ENCODE results near the gene BTBD1.
"Not testable (repeated sequence)": the region's sequence is repeated elsewhere in the genome, so short reads cannot be mapped to it uniquely, and the experiment has no call there.

The BTBD1 gene

DNA sequence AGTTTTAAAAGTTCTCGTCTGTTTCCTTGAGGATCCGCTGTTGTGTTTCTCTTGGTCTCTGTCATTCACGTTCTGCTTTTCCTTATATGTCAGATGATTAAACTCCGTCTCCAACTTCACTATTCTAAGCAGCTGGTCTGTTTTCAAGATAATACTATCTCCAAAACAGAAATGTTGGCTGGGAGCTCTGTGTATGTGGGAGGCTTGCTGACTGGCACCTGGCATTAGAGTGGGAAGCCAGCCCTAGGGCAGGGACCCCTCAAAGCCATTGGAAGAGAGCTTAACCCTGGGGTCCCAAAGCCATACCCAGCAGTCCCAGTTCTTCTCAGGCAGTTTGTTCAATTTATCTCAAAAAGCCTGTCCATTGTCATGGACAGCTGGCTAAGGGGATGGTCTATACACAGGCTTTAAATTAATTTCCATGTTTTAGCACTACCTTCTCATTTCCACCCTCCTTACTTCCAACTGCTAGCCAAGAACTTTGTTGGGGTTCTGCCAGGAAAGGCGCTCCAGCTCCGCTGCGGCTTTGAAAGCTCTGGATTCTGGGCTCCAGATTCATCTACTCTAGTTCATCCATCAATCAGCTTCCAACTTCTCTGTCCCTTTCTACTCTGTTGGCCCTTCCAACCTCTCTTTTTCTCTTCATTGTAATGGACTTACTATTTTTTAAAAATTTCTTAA lies 9.2 kb downstream of the BTBD1 start:
- CTCF ChIA-PET = no interaction called here
- no peak overlapping the region for H3K4me3 Mint-ChIP-seq
- DNase-seq = no peak
- H3K27ac Mint-ChIP-seq = no peak overlapping the region
- no peaks in the 10 kb centered on the region for H3K9me3 Mint-ChIP-seq
- H3K27me3 Mint-ChIP-seq = no peaks in the 10 kb centered on the region
- peaks cover 15% of the 10 kb centered on the region for H3K4me1 Mint-ChIP-seq
- peaks cover 20% of the 10 kb centered on the region for H3K36me3 Mint-ChIP-seq

DNA sequence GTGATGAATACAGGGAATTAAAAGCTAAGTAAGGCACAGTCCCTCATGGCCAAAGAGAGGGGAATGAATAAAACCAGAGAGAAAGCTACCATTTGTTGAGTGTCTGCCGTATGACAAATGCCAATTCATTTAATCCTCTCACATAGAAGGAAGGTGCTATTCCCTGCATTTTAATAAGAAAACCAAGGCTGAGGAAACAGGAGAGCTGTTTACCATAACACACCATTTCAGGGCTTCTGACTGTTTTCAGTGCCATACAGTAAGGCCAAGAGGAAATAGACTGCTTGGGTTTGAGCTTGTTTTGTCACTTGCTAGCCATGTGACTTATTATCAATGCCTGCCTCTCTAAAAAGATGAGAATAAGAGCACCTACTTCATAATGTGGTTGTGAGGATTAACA lies 10.1 kb downstream of the BTBD1 start:
- Mint-ChIP-seq H3K36me3 (peaks cover 20% of the 10 kb centered on the region), H3K27ac (no peak overlapping the region), H3K9me3 (no peaks in the 10 kb centered on the region), H3K4me3 (no peak overlapping the region), H3K27me3 (no peaks in the 10 kb centered on the region), H3K4me1 (peaks cover 15% of the 10 kb centered on the region)
- CTCF ChIA-PET = no interaction called here
- DNase-seq = no peak

DNA sequence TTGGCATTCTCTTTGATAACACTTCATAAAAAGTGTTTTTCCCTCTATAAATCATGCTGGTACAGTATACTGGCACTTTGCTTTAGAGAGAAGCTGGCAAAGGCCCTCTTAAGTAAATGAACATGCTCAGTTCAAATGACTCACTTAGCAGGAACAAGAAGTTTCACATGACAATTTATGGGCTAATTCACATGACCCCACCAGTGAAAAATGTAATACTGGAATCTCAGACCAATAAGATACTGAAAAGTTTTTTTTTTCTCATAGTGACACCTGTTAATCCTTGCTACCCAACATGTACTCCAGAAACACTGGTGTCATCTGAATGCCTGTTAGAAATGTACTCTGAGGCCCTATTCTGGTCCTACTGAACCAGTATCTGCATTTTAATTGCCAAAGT lies 13.9 kb downstream of the BTBD1 start:
- no peaks in the 10 kb centered on the region for H3K9me3 Mint-ChIP-seq
- H3K27me3 Mint-ChIP-seq = no peaks in the 10 kb centered on the region
- CTCF ChIA-PET = no interaction called here
- no peak overlapping the region for H3K27ac Mint-ChIP-seq
- H3K36me3 Mint-ChIP-seq = peaks cover 31% of the 10 kb centered on the region
- DNase-seq = no peak
- peaks cover 11% of the 10 kb centered on the region for H3K4me1 Mint-ChIP-seq
- H3K4me3 Mint-ChIP-seq = no peak overlapping the region

DNA sequence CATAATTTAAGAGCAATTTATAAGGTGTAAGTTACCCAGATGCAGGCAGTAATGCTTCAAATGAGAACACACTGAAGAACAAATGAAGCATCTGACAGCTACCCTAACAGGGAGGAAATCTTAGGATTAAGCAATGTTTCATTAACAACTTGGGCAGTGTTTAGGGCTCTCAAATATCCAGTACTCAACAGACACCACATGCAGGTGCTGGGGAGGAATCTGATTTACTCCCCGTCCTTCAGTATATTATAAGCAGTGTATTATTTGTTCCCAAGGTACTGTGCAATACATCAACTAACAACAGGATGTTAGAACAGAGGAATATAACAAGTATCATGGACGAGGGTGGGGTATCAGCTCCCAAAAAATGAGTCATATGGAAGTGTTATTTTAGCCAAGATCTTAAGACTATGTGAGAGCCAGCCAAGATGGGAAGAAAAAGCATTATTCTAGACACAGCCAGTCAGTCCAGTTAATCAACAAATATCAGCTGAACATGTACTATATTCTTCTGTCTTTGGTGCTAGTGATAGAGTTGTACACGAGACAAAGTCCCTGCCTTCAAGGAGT lies 20.4 kb downstream of the BTBD1 start:
- CTCF ChIA-PET = no interaction called here

DNA sequence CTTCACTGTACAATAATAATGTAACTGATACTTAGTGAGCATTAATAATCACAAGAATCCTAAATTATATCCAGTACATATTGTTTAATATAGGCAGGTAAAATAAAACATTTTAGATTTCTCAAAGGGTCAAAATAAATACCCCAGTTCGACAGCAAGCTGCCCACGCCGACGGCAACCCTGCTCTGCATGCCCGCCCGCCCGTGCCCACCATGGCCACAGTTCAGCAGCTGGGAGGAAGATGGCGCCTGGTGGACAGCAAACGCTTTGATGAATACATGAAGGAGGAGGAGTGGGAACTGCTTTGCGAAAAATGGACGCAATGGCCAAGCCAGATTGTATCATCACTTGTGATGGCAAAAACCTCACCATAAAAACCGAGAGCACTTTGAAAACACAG lies 22.9 kb downstream of the BTBD1 start:
- Mint-ChIP-seq H3K4me1 (peaks cover 5% of the 10 kb centered on the region), H3K9me3 (no peaks in the 10 kb centered on the region), H3K27me3 (no peaks in the 10 kb centered on the region), H3K27ac (no peak overlapping the region), H3K36me3 (peaks cover 74% of the 10 kb centered on the region), H3K4me3 (no peak overlapping the region)
- no peak for DNase-seq
- CTCF ChIA-PET = no interaction called here

More for the DNA sequence above, 20.4 kb downstream of the BTBD1 start:
- Mint-ChIP-seq H3K9me3 (no peaks in the 10 kb centered on the region), H3K4me1 (no peaks in the 10 kb centered on the region), H3K36me3 (peaks cover 62% of the 10 kb centered on the region), H3K27ac (no peak overlapping the region), H3K4me3 (no peak overlapping the region), H3K27me3 (no peaks in the 10 kb centered on the region)
- no peak for DNase-seq

DNA sequence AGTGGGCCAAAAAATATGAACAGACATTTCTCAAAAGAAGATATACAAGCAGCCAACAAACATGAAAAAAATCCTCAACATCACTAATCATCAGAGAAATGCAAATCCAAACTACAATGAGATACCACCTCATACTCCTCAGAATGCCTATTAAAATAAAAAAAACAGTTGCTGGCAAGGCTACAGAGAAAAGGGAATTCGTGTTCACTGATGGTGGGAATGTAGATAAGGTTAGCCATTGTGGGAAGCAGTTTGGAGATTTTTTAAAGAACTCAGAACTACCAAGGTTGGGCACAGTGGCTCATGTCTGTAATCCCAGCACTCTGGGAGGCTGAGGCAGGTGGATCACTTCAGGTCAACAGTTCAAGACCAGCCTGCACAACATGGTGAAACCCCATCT lies 27.8 kb downstream of the BTBD1 start:
- Mint-ChIP-seq H3K36me3 (peaks cover 68% of the 10 kb centered on the region), H3K27ac (peak overlapping the region; percentile 63), H3K9me3 (peaks cover 5% of the 10 kb centered on the region), H3K4me1 (peaks cover 29% of the 10 kb centered on the region), H3K4me3 (no peak overlapping the region), H3K27me3 (no peaks in the 10 kb centered on the region)
- DNase-seq = no peak
- CTCF ChIA-PET = no interaction called here

DNA sequence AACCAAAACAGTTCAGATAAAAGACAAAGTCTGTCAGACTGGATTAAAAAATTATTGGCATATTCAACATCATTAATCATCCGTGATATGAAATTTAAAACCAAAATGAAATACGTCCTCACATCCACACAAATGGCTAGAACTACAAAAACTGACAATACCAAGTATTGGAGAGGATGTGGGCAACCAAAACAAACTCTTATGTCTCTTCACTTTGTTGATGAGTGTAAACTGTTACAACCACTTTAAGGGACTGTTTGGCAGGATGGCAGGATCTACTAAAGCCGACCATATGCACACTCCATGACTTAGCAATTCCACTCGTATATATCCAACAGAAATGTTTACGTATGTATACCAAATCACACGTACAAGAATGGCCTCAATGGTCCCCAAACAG lies 30.8 kb downstream of the BTBD1 start:
- peaks cover 62% of the 10 kb centered on the region for H3K36me3 Mint-ChIP-seq
- H3K27ac Mint-ChIP-seq = peak overlapping the region; percentile 77
- peaks cover 5% of the 10 kb centered on the region for H3K9me3 Mint-ChIP-seq
- DNase-seq = no peak
- no peaks in the 10 kb centered on the region for H3K27me3 Mint-ChIP-seq
- peaks cover 29% of the 10 kb centered on the region for H3K4me1 Mint-ChIP-seq
- CTCF ChIA-PET = no interaction called here
- H3K4me3 Mint-ChIP-seq = no peak overlapping the region

DNA sequence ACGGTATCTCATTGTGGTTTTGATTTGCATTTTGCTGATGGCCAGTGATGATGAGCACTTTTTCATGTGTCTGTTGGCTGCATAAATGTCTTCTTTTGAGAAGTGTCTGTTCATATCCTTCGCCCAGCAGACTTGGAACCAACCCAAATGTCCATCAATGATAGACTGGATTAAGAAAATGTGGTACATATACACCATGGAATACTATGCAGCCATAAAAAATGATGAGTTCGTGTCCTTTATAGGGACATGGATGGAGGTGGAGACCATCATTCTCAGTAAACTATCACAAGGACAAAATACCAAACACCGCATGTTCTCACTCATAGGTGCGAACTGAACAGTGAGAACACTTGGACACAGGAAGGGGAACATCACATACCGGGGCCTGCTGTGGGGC lies 35.8 kb downstream of the BTBD1 start:
- H3K27me3 Mint-ChIP-seq, H3K9me3 Mint-ChIP-seq, H3K4me1 Mint-ChIP-seq, H3K4me3 Mint-ChIP-seq, CTCF ChIA-PET, H3K27ac Mint-ChIP-seq, DNase-seq: not testable (repeated sequence)
- peaks cover 45% of the 10 kb centered on the region for H3K36me3 Mint-ChIP-seq

DNA sequence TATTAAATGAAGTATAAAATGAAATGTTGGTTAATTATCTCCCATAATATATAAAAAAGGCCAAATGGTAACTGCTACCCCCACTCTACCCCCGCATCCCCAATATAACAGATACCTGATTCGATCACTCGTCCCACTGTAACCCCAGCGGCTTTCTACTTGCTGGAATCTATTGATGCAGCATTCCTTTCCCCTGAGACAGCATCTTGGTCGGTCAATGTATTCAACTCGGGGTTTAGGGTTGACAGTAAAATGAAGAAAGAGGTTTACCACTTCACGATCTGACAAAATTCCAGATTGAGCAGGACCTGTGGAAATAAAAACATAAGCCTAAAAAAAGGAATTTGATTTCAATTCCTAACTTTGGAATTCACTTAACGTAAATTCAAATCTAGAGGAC lies 37.0 kb downstream of the BTBD1 start:
- no peaks in the 10 kb centered on the region for H3K27me3 Mint-ChIP-seq
- no peak overlapping the region for H3K27ac Mint-ChIP-seq
- no peak for DNase-seq
- no peaks in the 10 kb centered on the region for H3K4me1 Mint-ChIP-seq
- H3K9me3 Mint-ChIP-seq = no peaks in the 10 kb centered on the region
- CTCF ChIA-PET = no interaction called here
- H3K36me3 Mint-ChIP-seq = peaks cover 38% of the 10 kb centered on the region
- no peak overlapping the region for H3K4me3 Mint-ChIP-seq

DNA sequence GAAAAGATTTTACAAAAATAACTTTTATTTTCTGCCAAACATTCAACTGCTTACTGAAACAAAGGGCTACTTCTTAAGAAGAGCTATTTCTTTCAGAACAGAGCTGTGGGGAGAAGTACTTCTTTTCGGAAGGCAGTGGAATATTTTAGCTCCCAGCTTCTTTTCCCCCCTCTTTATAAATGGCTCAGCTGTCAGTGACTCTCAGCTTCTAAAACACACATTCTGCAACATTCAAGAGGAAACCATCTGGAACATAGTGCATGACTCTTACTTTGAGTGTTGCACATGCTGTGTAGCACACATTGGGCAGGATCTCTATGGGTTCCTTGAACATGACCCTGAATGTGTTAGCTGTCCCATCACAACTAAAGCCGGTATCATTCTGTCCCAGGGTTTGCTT lies 48.6 kb downstream of the BTBD1 start:
- peaks cover 9% of the 10 kb centered on the region for H3K4me1 Mint-ChIP-seq
- no peaks in the 10 kb centered on the region for H3K9me3 Mint-ChIP-seq
- no peak overlapping the region for H3K27ac Mint-ChIP-seq
- H3K36me3 Mint-ChIP-seq = peaks cover 22% of the 10 kb centered on the region
- DNase-seq = no peak
- H3K27me3 Mint-ChIP-seq = no peaks in the 10 kb centered on the region
- CTCF ChIA-PET = interaction anchor here (1.5 kb wide), 1 partner anchor 230 kb away, joined by 4 read pairs; no protein-coding TSS in a partner anchor
- no peak overlapping the region for H3K4me3 Mint-ChIP-seq

DNA sequence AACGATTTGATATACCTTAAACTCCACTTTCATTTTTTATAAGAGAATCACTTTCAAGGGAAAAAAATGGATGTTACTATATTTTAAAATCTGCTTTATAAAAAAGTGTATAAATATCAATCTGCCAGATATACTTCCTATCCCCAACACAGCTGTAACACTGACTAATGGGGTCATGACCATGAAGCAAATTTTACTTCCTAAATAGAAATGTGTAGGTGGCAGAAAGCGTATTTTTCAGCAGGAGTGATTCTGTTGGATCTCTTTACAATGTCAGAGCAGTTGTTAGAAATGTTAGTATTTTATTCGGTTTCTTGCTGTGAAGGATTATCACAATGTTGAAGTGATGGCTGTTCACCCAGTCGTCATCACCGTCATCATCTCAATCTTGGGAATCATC lies 50.1 kb downstream of the BTBD1 start:
- H3K27me3 Mint-ChIP-seq = no peaks in the 10 kb centered on the region
- no peak overlapping the region for H3K27ac Mint-ChIP-seq
- CTCF ChIA-PET = no interaction called here
- no peak overlapping the region for H3K4me3 Mint-ChIP-seq
- H3K4me1 Mint-ChIP-seq = peaks cover 21% of the 10 kb centered on the region
- H3K36me3 Mint-ChIP-seq = peaks cover 30% of the 10 kb centered on the region
- no peak for DNase-seq
- no peaks in the 10 kb centered on the region for H3K9me3 Mint-ChIP-seq

DNA sequence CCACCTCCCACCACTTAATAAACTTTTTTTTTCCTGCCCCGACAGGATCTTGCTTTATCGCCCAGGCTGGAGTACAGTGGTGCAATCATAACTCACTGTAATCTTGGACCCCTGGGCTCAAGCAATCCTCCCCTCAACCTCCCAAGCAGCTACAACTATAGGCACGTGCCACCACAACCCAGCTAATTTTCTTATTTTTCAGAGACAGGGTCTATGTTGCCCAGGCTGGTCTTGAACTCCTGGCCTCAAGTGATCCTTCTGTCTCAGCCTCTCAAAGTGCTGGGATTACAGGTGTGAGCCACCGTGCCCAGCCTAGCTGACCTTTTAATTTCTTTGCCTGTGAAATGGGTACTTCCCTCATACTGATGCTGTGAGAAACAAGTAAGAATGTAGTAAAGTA lies 51.7 kb downstream of the BTBD1 start:
- peaks cover 30% of the 10 kb centered on the region for H3K4me1 Mint-ChIP-seq
- H3K4me3 Mint-ChIP-seq = no peak overlapping the region
- H3K27ac Mint-ChIP-seq = no peak overlapping the region
- H3K36me3 Mint-ChIP-seq = peaks cover 33% of the 10 kb centered on the region
- H3K27me3 Mint-ChIP-seq = no peaks in the 10 kb centered on the region
- DNase-seq = no peak
- CTCF ChIA-PET = no interaction called here
- H3K9me3 Mint-ChIP-seq = no peaks in the 10 kb centered on the region

DNA sequence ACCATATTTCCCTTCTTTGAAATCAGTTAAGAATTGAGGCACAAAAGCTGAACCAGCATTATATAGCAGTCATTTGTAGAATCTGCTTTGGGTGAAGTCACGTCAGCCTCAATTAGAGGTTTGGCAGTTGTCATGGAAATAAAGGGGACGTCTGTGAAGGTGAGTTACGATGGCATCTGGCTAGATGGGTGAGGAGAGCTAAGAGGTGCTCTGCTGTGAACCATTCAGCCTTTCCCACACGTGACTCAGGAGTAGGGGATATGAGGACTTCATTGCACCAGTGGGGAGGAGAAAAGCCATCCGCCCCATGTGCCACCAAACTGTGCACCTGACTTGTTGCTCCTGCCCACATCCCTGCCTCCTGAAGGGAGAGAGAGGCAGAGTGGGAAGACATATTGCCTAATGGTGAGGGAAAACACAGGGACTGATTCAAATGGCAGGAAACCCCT lies 52.8 kb downstream of the BTBD1 start:
- Mint-ChIP-seq H3K9me3 (no peaks in the 10 kb centered on the region), H3K27me3 (no peaks in the 10 kb centered on the region), H3K4me1 (peaks cover 40% of the 10 kb centered on the region), H3K36me3 (peaks cover 37% of the 10 kb centered on the region), H3K4me3 (no peak overlapping the region), H3K27ac (peak overlapping the region; percentile 8)
- CTCF ChIA-PET = interaction anchor here (0.9 kb wide), 1 partner anchor 14 kb away, joined by 3 read pairs; no protein-coding TSS in a partner anchor
- no peak for DNase-seq

DNA sequence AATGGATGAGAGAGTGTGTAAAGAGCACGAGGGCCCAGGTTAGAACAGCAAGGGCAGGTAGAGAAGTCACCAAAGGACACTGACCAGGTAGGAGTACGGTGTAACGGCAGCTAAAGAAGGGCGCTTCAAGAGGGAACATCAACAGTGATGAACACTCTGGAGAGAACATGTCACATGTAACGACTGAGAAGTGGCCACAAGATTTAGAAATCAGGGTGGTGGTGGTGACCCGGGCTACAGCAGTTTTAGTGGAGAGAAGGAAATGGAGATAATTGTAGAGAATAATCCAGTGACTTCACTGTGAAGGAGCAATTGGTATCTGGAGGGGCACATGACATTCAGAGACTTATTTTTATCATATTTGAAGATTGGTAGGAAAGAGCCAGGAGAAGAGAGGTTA lies 54.4 kb downstream of the BTBD1 start:
- peaks cover 42% of the 10 kb centered on the region for H3K4me1 Mint-ChIP-seq
- DNase-seq = no peak

DNA sequence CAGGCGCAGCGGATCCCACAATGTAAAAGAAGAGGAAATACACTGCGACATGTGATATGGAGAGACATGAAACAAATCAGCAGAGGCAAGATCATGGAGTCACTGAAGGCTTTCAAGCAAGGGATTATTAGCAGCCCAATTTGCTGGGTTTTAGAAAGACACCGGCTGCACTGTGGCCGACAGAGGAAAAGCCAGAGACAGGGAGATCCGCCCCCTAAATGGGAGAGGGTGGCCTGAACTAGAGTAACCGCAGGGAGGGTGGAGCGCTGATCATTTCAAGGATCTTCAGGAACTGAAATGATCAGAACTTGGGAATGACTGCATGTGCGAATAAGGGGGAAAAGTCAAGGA lies 55.0 kb downstream of the BTBD1 start:
- peak overlapping the region; percentile 96 for H3K4me3 Mint-ChIP-seq
- DNase-seq = no peak
- H3K36me3 Mint-ChIP-seq = peaks cover 41% of the 10 kb centered on the region
- peaks cover 42% of the 10 kb centered on the region for H3K4me1 Mint-ChIP-seq
- no peaks in the 10 kb centered on the region for H3K9me3 Mint-ChIP-seq
- H3K27me3 Mint-ChIP-seq = no peaks in the 10 kb centered on the region
- CTCF ChIA-PET = interaction anchor here (1.0 to 3.3 kb wide), 6 partner anchors 10 to 235 kb away, joined by 3 to 20 read pairs (median 3); no protein-coding TSS in a partner anchor
- H3K27ac Mint-ChIP-seq = peak overlapping the region; percentile 97

More for the DNA sequence above, 54.4 kb downstream of the BTBD1 start:
- peak overlapping the region; percentile 96 for H3K4me3 Mint-ChIP-seq
- CTCF ChIA-PET = interaction anchor here (1.0 to 3.3 kb wide), 2 partner anchors 12 to 20 kb away, joined by 3 to 20 read pairs; no protein-coding TSS in a partner anchor
- H3K27me3 Mint-ChIP-seq = no peaks in the 10 kb centered on the region
- peak overlapping the region; percentile 97 for H3K27ac Mint-ChIP-seq
- H3K36me3 Mint-ChIP-seq = peaks cover 41% of the 10 kb centered on the region
- no peaks in the 10 kb centered on the region for H3K9me3 Mint-ChIP-seq
